Measurements from ENCODE around the gene SAMD11.

The SAMD11 gene

DNA sequence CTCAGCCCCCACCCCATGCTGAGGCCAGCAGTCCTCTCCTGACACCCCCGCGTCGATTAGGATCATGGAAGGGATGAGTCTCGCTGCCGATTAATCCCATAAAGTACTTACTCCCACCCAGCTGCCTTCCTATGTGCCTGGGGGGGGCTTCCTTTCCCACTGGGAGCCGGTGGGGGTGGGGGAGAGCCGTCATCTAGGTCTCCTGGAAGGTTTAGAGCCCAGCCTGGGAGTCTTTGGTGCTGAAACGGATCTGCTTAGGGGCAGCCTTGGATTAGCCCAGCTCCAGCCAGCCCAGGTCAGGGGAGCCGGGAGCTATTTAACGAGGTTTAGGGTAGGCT is 9.8 kb downstream of the SAMD11 start:
- no peak for DNase-seq

DNA sequence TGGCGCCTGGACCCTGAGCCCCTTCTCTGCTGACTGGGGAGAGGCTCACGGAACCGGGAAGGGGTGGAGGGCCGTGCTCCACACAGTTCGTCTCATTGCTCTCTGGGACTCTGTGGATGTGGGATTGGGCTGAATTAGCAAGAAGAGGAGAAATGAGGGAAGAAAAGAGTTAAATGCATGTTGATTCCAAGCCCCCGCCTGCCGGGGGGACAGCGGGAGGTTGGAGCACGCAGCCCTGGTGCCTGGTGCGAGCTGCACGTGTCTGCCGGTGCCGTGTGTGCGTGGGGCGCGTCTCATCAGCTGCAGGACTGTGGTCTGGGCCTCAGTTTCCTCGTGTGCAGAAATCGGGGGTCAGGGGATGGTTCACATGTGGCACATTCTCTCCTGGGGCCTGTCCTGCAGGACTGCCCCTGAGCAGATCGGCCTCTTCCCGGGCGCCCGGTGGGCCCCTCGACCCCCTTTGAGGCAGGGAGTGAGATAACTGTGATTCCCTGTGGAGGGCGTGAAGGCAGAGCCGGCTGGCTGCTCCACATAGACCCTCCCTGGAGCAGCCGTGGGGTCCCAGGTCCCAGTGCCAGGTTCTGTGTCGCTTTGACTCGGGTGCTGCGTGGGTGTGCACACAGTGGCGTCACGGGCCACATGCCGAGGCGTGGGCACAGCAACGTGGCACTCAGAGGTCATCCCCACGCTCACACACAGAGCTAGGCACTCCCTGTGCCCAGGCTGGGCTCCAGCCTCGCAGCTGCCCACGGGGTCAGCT is 11.4 kb downstream of the SAMD11 start:
- DNase-seq: no peak

DNA sequence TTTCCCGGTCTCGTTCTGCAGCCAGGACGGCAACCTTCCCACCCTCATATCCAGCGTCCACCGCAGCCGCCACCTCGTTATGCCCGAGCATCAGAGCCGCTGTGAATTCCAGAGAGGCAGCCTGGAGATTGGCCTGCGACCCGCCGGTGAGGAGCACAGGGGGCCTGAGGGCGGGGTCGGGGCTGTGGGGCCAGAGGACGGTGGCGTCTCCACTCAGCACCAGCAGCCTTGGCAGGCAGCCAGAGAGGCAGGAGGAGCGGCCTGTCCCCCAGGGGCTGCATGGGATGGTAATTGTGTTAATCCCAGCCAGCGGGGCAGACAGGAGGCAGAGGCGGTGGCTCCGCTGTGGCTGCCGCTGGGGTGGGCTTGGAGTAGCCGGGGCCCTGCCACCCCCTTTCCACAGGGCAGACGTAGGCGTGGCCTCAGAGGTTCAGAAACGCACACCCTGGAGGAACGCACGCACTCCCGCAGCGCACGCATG is 12.1 kb downstream of the SAMD11 start:
- no peak for DNase-seq

DNA sequence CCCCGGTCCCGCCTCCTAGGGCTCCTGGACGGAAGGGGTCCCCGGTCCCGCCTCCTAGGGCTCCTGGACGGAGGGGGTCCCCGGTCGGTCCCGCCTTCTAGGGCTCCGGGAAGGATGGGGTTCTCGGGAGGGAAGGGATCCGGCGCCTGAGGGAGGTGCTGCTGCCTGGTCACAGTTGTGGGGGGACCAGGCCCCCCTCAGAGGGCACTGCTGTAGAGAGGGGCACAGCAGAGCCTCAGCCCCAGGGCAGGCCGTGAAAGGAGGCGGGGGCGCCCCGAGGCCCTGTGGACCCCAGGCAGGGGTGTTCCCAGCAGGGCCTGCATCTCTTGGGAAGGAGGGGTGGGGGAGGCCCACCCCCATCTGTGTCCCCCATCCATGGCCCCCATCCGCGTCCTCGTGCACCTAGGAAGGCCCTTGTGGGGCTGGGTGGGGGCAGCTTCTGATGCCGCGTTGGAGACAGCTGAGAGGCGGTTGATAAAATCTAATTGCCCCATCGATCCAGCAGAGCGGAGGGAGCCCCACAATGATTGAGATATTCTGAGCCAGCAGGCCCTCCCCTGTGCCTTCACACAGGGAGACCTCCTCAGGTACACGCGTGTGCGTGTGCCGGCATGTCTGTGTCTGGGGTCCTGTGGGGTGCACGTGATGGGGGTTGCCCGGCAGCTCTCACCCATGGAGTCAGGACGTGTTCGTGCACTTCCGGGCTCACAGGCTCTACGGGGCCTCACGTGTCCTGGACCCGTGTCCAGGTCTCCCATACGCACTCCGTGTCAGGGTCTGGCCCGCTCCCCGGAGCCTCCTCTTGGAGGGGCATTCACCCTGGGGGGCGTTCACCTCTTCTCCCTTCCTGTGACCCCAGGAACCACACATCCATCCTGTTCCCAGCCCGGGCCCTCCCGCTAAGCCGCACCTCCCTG is 12.9 kb downstream of the SAMD11 start:
- no peak for DNase-seq

DNA sequence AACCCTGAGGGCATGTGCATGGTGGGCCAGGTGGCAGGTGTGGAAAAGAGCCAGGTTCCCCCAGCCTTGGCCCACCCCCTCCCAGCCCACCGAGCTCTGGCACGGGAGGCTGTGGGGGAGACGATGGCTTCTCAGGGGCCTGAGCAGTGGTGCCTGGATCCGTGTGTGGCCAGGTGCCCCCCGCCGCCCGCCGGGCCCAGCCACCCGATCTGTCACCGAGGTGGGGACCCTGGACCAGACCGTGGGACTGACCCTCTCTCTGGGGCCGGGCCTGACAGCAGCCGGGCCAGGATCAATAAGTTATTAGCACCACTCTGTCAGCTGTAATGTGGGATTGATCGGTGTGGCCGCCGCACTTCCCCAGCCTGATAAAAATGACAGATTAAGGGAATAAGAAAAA is 13.8 kb downstream of the SAMD11 start:
- DNase-seq: no peak

- peak; percentile 27 for DNase-seq
Observed at GRCh38 chr1:938088-938683, 14.5 kb downstream of the SAMD11 start.

DNA sequence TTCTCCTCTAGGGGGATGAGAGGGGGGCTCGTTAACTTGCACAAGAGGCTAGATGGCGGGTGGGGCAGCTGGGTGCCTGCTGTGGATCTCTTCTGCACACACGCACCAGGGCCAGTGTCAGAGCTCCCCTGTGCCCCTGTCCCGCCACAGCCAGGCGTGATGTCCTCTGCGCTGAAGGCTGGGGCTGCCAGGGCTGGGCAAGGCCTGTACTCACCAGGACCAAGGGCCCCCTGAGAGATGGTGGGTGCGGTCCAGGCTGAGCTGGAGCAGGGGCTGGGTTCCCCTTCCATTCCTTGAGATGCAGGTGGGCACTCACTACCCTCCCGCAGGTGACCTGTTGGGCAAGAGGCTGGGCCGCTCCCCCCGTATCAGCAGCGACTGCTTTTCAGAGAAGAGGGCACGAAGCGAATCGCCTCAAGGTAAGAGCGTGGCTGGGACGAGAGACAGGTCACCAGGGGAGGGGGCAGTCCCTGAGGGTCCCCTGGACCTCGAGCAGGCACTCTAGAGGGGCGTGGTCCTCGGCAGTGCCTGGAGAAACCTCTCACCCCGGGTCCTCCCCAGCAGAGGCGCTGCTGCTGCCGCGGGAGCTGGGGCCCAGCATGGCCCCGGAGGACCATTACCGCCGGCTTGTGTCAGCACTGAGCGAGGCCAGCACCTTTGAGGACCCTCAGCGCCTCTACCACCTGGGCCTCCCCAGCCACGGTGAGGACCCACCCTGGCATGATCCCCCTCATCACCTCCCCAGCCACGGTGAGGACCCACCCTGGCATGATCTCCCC is 15.2 kb downstream of the SAMD11 start:
- DNase-seq: no peak

GRCh38 chr1:939511-940106 is 15.9 kb downstream of the SAMD11 start:
- DNase-seq: no peak

GRCh38 chr1:940107-941014 is 16.6 kb downstream of the SAMD11 start:
- DNase-seq: peak; percentile 35

GRCh38 chr1:941015-941587 is 17.4 kb downstream of the SAMD11 start:
- no peak for DNase-seq

- peak; percentile 61 for DNase-seq
Observed at GRCh38 chr1:941588-942383, 18.1 kb downstream of the SAMD11 start.

- DNase-seq: no peak
Observed at GRCh38 chr1:942411-942821, 18.7 kb downstream of the SAMD11 start.

DNA sequence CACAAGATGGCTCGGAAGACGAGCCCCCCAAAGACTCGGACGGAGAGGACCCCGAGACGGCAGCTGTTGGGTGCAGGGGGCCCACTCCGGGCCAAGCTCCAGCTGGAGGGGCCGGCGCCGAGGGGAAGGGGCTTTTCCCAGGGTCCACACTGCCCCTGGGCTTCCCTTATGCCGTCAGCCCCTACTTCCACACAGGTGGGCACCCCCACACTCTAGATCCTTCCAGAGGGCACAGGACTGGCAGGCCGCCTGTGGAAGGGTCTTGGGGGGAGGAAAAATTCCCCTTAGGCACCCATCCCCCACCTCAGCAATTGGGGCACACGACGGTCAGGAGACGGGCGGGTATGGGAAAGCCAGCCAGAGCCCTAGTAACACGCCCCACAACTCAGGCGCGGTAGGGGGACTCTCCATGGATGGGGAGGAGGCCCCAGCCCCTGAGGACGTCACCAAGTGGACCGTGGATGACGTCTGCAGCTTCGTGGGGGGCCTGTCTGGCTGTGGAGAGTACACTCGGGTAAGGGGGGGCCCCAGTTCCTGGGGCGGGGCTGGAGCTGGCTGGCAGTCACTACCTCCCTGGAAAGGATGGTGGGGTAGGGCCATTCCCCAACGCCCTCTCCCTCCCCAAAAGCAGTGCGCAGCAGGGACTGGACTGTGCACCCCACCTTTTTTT is 19.3 kb downstream of the SAMD11 start:
- DNase-seq: no peak

GRCh38 chr1:943545-944340 is 20.0 kb downstream of the SAMD11 start:
- no peak for DNase-seq

DNA sequence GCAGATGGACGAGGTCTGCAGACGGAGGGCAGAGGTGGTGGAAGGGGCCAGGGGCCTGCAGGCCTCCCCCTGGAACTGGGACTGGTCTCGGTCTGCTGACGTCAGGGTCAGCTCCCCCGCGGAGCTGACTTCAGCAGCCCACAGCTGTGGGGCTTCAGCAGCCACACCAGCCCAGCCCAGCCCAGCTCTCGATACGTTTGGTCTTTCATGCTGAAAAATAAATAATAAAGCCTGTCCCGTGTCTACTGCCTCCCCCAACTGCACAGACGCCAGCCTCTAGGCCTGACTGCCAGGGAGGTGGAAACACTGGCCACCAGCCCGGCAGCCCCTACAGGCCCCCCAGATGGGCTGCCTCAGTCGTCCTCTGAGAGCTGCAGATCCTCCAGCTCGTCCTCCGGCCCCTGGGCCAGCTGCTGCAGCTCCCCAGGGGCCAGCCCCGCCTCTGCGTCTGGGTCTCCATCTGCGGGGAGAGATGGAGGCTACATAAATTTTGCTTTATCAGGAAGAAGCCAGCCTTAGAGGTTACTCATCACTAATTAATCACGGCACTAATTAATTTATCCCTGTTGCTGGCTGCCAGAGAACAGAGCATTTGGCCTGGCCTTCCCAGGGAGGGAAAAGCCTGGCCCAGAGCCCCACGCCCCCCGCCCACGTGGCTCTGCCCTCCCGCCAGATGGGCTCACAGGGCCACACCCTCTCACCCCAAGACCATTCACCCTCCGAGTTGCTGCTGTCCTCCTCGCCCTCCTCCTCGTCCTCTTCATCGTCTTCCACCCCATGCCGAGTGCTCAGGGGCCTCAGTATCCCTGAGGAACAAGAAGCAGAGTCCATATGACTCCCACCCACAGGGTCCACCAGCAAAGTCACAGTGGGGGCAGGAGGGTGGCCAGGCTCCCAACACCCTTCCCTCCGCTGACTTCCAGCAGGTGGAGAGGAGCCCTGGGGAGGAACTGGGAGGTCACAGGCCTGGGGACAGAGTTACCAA is 20.9 kb downstream of the SAMD11 start:
- DNase-seq: no peak

- DNase-seq: no peak
Observed at GRCh38 chr1:945688-946556, 22.2 kb downstream of the SAMD11 start.
